Measurements from ENCODE around the gene CD160.

GRCh38 chr1:145736191-145736590 lies 16.9 kb downstream of the CD160 start:
- no peak for TF ChIP-seq CTCF (IDR thresholded peaks at IDR 0.05)
- TF ChIP-seq POLR2AphosphoS5 (IDR thresholded peaks at IDR 0.05), result no peak
- TF ChIP-seq POLR2A (IDR thresholded peaks at IDR 0.05), result no peak

Data from breast epithelium (tissue), 3 donors.